Epithelial cell of esophagus (primary cell): ENCODE data around the gene SPTY2D1.

Experiments used
- DNase-seq: peaks from one replicate; pipeline ENCODE4 v3.0.0; 2010; ENCODE audit warnings: low read depth
- H3K4me3 ChIP-seq: 2 replicates; pipeline ENCODE4 v1.5.1; 2011; ENCODE audit warnings: mild to moderate bottlenecking, low read length, control low read depth
- CTCF ChIP-seq: IDR thresholded peaks from 2 replicates; pipeline ENCODE4 v1.5.1; 2011; ENCODE audit warnings: low read depth, mild to moderate bottlenecking, low read length, control low read depth, inconsistent platforms; ENCODE audit not compliant: insufficient read depth; ENCODE audit errors: missing control alignments

The SPTY2D1 gene

GRCh38 chr11:18563090-18563730 is 70.9 kb downstream of the SPTY2D1 start:
- no peak for DNase-seq
- no peak overlapping the region for H3K4me3 ChIP-seq
- no peak for TF ChIP-seq CTCF
